Activated T-cell treated with anti-CD3 and anti-CD28 coated beads, Interleukin-2, amount 50 U/mL, for 72 hours (primary cell): Measurements from ENCODE around the gene SKI. TPM values are rescaled to one million over a fixed set of nuclear protein-coding genes. Genes with fewer than 3 reads are reported as not detected.

Source experiments
- ATAC-seq, 2 donors: fragments of 150-1000 bp; cut with Tn5 transposase; replicated peaks in 1 of 2; 2 replicates each; pipeline ENCODE4 v1.10.0; 2021; ENCODE audit warnings: moderate library complexity in 2 of 2, mild to moderate bottlenecking in 1 of 2
- DNase-seq, 2 donors: peaks; one replicate each; pipeline ENCODE4 v3.0.0; 2021 to 2022; ENCODE audit warnings: mixed read lengths in 1 of 2
- H3K27ac Mint-ChIP-seq: one replicate; pipeline ENCODE4 v1.8.0; 2022; ENCODE audit warnings: mild to moderate bottlenecking, moderate library complexity, mixed read lengths
- H3K27me3 Mint-ChIP-seq: one replicate; pipeline ENCODE4 v1.8.0; 2022; ENCODE audit warnings: low read depth, mixed read lengths
- H3K36me3 Mint-ChIP-seq, 2 donors: one replicate each; pipeline ENCODE4 v1.8.0; 2022; ENCODE audit warnings: mixed read lengths in 2 of 2, mild to moderate bottlenecking in 1 of 2; ENCODE audit not compliant: insufficient read depth in 2 of 2
- H3K4me1 Mint-ChIP-seq: one replicate; pipeline ENCODE4 v1.8.0; 2022; ENCODE audit warnings: low read depth, mixed read lengths
- H3K4me3 Mint-ChIP-seq, 2 donors: one replicate each; pipeline ENCODE4 v1.8.0; 2022; ENCODE audit warnings: mild to moderate bottlenecking in 2 of 2, mixed read lengths in 2 of 2, moderate library complexity in 2 of 2
- H3K9me3 Mint-ChIP-seq, 2 donors: one replicate each; pipeline ENCODE4 v1.8.0; 2022; ENCODE audit warnings: mixed read lengths in 2 of 2
- total RNA-seq, 2 donors: library from RNA; stranded (reverse); gene quantifications; one replicate each; pipeline ENCODE4 v1.2.3, GENCODE V29; 2022

The SKI gene
- total RNA-seq, 2 donors from 2014 or later = 28.5 to 32.3 TPM

GRCh38 chr1:2198571-2198970 is 29.5 kb upstream of the SKI start:
- Mint-ChIP-seq H3K9me3 (no peaks in the 10 kb centered on the region), H3K27ac (peak overlapping the region; percentile 45), H3K27me3 (no peaks in the 10 kb centered on the region), H3K4me3 (peak overlapping the region; percentile 89 to 94), H3K4me1 (peaks cover 16% of the 10 kb centered on the region), H3K36me3 (no peaks in the 10 kb centered on the region)
- ATAC-seq (no peak), DNase-seq (no peak)

GRCh38 chr1:2199042-2199810 is 28.9 kb upstream of the SKI start:
- Mint-ChIP-seq H3K9me3 (no peaks in the 10 kb centered on the region), H3K27ac (peak overlapping the region; percentile 85), H3K4me3 (peak overlapping the region; percentile 89 to 94), H3K36me3 (no peaks in the 10 kb centered on the region), H3K27me3 (no peaks in the 10 kb centered on the region), H3K4me1 (peaks cover 16% of the 10 kb centered on the region)
- peak; percentile 65 to 72 for ATAC-seq
- DNase-seq = peak; percentile 85 to 87

DNA sequence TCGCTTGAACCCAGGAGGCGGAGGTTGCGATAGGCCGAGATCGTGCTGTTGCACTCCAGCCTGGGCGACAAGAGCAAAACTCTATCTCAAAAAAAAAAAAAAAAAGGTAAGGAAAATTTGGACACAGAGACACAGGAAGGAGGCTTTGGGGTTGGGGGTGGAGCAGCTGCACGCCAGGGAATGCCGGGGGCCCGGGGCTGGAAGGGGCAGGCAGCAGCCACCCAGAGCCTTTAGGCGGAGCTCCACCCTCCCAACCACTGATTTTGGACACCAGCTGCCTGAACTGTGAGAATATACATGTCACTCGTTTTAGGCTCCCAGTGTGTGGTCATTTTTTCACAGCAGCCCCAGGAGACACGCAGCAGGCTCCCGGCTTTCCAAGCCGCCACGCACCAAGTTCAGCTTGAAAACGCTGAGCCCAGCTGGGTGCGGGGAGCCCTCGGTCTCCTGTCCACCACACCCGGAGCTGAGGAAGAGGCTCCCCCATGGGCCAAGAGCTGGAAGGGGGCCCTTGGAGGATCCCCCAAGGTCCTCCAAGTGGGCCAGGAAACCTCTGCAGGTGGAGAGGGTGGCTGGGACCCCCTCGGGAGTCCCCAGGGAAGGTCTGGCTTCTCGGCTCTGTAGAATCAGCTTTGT is 27.7 kb upstream of the SKI start:
- DNase-seq (no peak), ATAC-seq (no peak)
- Mint-ChIP-seq H3K27ac (no peak overlapping the region), H3K9me3 (no peaks in the 10 kb centered on the region), H3K4me1 (peaks cover 16% of the 10 kb centered on the region), H3K36me3 (no peaks in the 10 kb centered on the region), H3K4me3 (peak overlapping the region; percentile 89 to 94), H3K27me3 (no peaks in the 10 kb centered on the region)

DNA sequence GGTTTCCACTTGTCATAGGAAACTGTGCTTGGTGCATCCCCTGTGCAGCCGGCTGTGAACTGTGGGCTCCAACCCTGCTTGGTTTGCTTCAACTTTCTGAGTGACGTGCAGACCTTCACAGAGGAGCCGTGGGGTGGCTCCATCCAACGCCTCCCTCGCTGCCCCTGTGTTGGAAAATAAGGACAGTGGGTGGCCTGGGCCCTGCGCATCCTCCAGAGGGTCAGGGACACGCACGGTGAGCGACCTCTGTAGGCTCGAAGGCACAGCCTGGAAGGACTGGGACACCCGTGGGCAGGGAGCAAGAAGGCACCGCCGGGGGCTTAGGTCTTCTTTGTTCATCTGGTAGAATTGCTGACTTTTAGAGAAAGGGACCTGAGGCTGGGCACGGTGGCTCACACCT is 27.1 kb upstream of the SKI start:
- H3K4me3 Mint-ChIP-seq = no peak overlapping the region
- H3K4me1 Mint-ChIP-seq = peaks cover 16% of the 10 kb centered on the region
- H3K27ac Mint-ChIP-seq = no peak overlapping the region
- no peaks in the 10 kb centered on the region for H3K9me3 Mint-ChIP-seq
- ATAC-seq = no peak
- no peak for DNase-seq
- no peaks in the 10 kb centered on the region for H3K36me3 Mint-ChIP-seq
- H3K27me3 Mint-ChIP-seq = no peaks in the 10 kb centered on the region

DNA sequence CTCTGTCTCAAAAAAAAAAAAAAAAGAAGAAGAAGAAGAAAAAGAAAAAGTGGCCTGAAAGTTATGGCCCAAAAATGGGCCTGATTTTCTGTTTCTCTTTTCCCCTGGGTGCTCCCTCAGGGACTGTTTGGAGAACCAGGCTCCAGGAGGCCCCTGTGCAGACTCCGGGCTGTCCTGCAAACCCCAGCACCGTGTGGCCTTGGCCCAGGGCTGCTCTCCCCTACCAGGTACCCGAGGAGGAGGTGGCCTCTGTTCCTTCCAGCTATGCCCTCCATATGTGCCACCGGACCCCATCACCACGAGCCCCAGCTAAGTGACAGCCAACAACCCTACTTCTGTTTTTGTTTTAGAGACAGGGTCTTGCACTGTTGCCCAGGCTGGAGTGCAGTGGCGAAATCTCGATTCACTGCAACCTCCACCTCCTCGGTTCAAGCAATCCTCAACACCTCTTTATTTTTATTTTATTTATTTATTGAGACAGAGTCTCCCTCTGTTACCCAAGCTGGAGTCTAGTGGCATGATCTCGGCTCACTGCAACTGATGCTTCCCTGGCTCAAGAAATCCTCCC is 26.0 kb upstream of the SKI start:
- Mint-ChIP-seq H3K27me3 (no peaks in the 10 kb centered on the region), H3K36me3 (no peaks in the 10 kb centered on the region), H3K9me3 (no peaks in the 10 kb centered on the region), H3K4me3 (no peak overlapping the region), H3K27ac (peak overlapping the region; percentile 19), H3K4me1 (peaks cover 16% of the 10 kb centered on the region)
- no peak for DNase-seq
- ATAC-seq = no peak

- Mint-ChIP-seq H3K4me1 (peaks cover 16% of the 10 kb centered on the region), H3K27ac (no peak overlapping the region), H3K4me3 (no peak overlapping the region), H3K36me3 (no peaks in the 10 kb centered on the region), H3K27me3 (no peaks in the 10 kb centered on the region), H3K9me3 (no peaks in the 10 kb centered on the region)
- no peak for DNase-seq
- ATAC-seq = no peak
These were observed 25.1 kb upstream of the SKI start for GRCh38 chr1:2202843-2203601.

- ATAC-seq = no peak
- Mint-ChIP-seq H3K4me3 (peak overlapping the region in 1 of 2 donors; percentile 7), H3K27me3 (no peaks in the 10 kb centered on the region), H3K36me3 (no peaks in the 10 kb centered on the region), H3K4me1 (peaks cover 12% of the 10 kb centered on the region), H3K9me3 (no peaks in the 10 kb centered on the region), H3K27ac (no peak overlapping the region)
- DNase-seq = no peak
These were observed 24.3 kb upstream of the SKI start for GRCh38 chr1:2203671-2204414.

DNA sequence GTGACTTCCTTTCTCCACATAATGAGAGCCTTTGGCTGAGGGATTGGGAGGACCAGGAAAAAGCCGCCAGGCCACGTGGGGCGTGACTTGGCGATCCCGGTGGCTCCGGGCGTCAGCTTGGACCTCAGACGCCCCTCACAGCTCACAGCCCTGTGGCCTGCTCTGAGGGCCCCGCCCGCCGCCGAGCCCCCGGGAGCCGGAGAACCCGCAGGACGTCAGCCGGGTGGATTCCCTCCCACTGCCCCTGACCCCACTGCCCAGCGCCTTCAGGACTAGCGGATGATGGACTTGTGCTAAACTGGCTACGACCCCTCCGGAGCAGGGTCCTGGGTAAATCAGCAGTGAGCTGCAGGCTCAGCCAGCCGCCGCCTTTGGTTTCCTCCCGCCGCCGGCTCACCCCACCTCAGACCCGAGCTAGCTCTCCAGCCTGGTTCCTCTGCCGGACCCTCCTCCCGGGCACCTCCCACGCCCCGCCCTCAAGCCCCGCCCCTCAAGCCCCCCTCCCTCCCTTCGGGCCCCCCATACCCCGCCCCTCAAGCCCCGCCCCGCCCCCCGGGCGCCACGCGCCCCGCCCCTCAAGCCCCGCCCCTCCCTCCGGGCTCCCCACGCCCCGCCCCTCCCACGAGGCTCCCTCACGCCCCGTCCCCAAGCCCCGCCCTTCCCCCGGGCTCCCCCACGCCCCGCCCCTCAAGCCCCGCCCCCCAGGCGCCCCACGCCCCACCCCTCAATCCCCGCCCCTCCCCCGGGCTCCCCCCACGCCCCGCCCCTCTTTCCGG is 23.5 kb upstream of the SKI start:
- DNase-seq (no peak), ATAC-seq (peak; percentile 52)
- Mint-ChIP-seq H3K9me3 (no peaks in the 10 kb centered on the region), H3K27ac (no peak overlapping the region), H3K36me3 (no peaks in the 10 kb centered on the region), H3K27me3 (no peaks in the 10 kb centered on the region), H3K4me3 (peak overlapping the region; percentile 65 to 78), H3K4me1 (peaks cover 4% of the 10 kb centered on the region)

GRCh38 chr1:2205191-2205952 is 22.7 kb upstream of the SKI start:
- Mint-ChIP-seq H3K4me3 (peak overlapping the region; percentile 72 to 79), H3K27me3 (no peaks in the 10 kb centered on the region), H3K36me3 (no peaks in the 10 kb centered on the region), H3K9me3 (no peaks in the 10 kb centered on the region), H3K4me1 (no peaks in the 10 kb centered on the region), H3K27ac (no peak overlapping the region)
- ATAC-seq = peak; percentile 77 to 82
- peak; percentile 95 to 96 for DNase-seq

DNA sequence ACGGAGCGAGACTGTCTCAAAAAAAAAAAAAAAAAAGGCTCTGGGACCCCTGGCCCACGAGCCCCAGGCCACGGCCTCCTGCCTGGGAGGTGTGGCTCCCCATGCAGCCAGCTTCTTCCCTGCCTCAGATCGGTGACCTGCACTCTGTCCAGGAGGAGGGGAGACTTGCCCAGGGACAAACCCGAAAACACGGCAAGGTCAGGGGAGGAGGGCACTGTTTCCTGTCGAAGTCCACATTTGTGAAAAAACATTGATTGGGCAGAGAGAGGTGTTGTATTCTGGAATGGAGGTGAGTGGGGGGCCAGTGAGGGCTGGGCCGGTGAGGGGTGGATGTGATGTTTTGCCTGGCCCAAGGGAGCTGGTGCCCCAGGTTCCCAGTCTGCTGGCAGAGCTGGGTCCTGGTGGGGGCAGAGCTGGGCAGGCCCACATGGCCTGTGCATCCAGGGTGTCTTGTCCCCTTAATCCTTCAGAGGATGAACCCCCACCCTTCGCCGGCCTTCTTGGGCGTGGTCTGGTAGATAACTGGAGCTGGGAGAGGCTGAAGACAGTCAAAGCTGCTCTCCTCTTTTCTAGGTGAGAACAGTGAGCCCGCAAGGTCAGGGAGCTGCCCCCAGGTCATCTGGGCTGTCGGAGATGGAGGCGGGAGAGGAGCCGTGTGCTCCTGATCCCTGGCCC is 21.2 kb upstream of the SKI start:
- DNase-seq = no peak
- Mint-ChIP-seq H3K4me1 (no peaks in the 10 kb centered on the region), H3K27ac (no peak overlapping the region), H3K36me3 (no peaks in the 10 kb centered on the region), H3K4me3 (no peak overlapping the region), H3K9me3 (no peaks in the 10 kb centered on the region), H3K27me3 (no peaks in the 10 kb centered on the region)
- no peak for ATAC-seq
